SIG-M5 treated with dmso at 0.1 percent for 504 hours (cell line): Measurements from ENCODE around the gene ZNF75A.

ENCODE experiments used
- DNase-seq: peaks from one replicate; lab custom pipeline; 2025; ENCODE audit not compliant: unreplicated experiment; lab: John Stamatoyannopoulos, UW

Gene ZNF75A

DNA sequence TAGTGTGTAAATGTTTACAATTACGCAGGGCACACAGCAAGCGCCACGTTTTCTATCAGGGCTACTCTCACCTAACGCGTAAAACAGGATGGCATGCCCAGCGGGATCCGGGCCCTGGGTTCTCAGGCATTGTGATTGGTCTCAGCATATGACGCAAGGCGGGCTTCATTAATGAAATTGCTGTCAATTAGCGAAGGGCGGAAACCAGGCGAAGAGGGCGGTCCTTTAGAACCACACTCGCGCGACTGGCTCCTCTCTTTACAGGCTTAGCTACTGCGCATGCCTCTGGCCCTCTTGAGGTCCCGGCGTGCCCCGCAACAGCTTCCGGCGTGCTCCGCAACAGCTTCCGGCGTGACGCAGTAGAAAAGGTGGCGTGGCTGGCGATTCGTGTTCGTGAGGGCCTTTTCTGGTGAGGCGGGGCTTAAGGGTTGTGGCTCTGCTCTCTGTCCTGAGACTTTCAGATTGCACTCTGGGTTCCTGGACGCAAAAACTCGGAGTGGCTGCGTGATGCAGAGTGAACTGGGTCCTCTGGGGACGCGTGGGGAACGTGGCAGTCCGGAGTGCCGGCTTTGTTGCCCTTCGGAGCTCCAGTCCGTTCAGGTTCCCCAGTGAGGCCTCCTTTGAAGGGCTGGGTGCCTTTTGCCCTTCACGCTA is 59.6 kb downstream of the ZNF75A start:
- DNase-seq = peak; percentile 58
